SU-DHL-6 (cell line): ENCODE data around the gene ZBTB38.

Source experiments
- CTCF ChIP-seq: fragments of 200-600 bp; sonication (generic); IDR thresholded peaks from one replicate; pipeline ENCODE4 v1.5.1; 2017; ENCODE audit warnings: antibody characterized with exemption, mild to moderate bottlenecking, low read length, moderate library complexity; ENCODE audit not compliant: insufficient read depth, poor library complexity, severe bottlenecking
- EZH2phosphoT487 ChIP-seq: fragments of 200-600 bp; sonication (generic), shearing (Covaris generic); conservative IDR thresholded peaks from 2 replicates; pipeline ENCODE4 v1.6.1; 2018; ENCODE audit warnings: mild to moderate bottlenecking, antibody characterized with exemption, low read length, moderate library complexity, mixed read lengths

GRCh38 chr3:141362736-141363135 is 5.6 kb upstream of the ZBTB38 start:
- TF ChIP-seq CTCF = no peak
- TF ChIP-seq EZH2phosphoT487 = no peak
